Gastroesophageal sphincter (tissue), 3 donors: ENCODE results near the gene NLRC3.

Source experiments
- CTCF ChIP-seq, 4 experiments: fragments of 200-600 bp in 2 of 4; fragments of 450-650 bp in 2 of 4; sonication (generic) in 1 of 4; IDR thresholded peaks; one replicate each; pipeline ENCODE4 v1.5.1; 2017 to 2019; ENCODE audit warnings: antibody characterized with exemption in 4 of 4, mild to moderate bottlenecking in 2 of 4, moderate library complexity in 2 of 4
- EP300 ChIP-seq: sonication (generic); formaldehyde crosslinking; IDR thresholded peaks from one replicate; pipeline ENCODE4 v1.6.1; 2017; ENCODE audit warnings: antibody characterized with exemption, mild to moderate bottlenecking

DNA sequence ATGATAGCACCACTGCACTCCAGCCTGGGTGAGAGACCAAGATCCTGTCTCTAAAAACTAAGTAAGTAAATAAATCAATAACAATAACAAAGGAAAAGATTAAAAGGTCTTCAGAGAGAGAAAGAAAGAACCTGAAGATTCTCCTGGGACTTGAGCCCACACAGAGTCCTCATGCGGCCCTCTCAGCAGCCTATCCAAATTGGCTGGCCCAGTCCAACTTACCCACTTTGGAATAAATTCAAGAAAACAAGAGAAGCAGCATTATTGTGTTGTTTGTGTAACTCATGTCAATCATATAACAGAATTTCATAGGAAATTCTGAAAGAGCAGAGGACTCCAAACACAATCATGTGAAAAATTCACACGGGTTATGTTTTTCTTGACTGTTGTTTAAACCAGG lies 30.4 kb upstream of the NLRC3 start:
- TF ChIP-seq CTCF (IDR thresholded peaks at IDR 0.05) (no peak), EP300 (no peak)
